ENCODE results near the gene MMP24.
"Not testable (repeated sequence)": the region's sequence is repeated elsewhere in the genome, so short reads cannot be mapped to it uniquely, and the experiment has no call there.

DNA sequence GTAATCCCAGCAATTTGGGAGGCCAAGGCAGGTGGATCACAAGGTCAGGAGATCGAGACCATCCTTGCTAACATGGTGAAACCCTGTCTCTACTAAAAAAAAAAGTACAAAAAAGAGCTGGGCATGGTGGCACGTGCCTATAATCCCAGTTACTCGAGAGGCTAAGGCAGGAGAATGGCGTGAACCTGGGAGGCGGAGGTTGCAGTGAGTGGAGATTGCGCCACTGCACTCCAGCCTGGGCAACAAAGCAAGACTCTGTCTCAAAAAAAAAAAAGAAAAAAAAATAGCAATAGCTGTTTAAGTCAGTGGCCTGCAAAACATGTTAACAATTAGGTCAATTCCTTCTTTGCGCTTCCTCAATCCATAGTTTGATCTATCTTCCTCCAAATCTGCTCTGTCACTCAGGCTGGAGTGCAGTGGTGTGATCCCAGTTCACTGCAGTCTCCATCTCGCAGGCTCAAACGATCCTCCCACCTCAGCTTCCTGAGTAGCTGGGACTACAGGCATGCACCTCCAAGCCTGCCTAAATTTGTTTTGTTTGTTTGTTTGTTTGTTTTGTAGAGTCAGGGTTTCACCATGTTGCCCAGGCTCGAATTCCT is 39.7 kb upstream of the MMP24 start:
- TF ChIP-seq, protein P1, sequence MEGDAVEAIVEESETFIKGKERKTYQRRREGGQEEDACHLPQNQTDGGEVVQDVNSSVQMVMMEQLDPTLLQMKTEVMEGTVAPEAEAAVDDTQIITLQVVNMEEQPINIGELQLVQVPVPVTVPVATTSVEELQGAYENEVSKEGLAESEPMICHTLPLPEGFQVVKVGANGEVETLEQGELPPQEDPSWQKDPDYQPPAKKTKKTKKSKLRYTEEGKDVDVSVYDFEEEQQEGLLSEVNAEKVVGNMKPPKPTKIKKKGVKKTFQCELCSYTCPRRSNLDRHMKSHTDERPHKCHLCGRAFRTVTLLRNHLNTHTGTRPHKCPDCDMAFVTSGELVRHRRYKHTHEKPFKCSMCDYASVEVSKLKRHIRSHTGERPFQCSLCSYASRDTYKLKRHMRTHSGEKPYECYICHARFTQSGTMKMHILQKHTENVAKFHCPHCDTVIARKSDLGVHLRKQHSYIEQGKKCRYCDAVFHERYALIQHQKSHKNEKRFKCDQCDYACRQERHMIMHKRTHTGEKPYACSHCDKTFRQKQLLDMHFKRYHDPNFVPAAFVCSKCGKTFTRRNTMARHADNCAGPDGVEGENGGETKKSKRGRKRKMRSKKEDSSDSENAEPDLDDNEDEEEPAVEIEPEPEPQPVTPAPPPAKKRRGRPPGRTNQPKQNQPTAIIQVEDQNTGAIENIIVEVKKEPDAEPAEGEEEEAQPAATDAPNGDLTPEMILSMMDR (conservative IDR thresholded peaks at IDR 0.05; ENCODE audit: low read depth in 2 of 2), result not testable (repeated sequence)
- not testable (repeated sequence) for TF ChIP-seq EZH2 (IDR thresholded peaks at IDR 0.05; ENCODE audit: low read depth, unreplicated experiment); EZH2phosphoT487 (IDR thresholded peaks at IDR 0.05; ENCODE audit: unreplicated experiment)

All from GM23338 (cell line).